C4-2B (cell line): ENCODE results near the gene FOXJ1.
A peak's percentile ranks its signal among the peaks of the same experiment; 100 is the strongest.

Source experiments
- H3K27ac ChIP-seq: fragments of 450-650 bp; 2 replicates; pipeline ENCODE4 v1.5.1; 2017
- CTCF ChIP-seq: fragments of 450-650 bp; conservative IDR thresholded peaks from 2 replicates; pipeline ENCODE4 v1.5.1; 2017; ENCODE audit warnings: mild to moderate bottlenecking
- ZFX ChIP-seq: fragments of 450-650 bp; IDR thresholded peaks from 2 replicates; pipeline ENCODE4 v1.6.1; 2017

FOXJ1 gene

GRCh38 chr17:76119409-76120371, 21.4 kb downstream of the FOXJ1 start:
- H3K27ac ChIP-seq = no peak overlapping the region
- TF ChIP-seq CTCF (no peak), ZFX (no peak)

GRCh38 chr17:76115138-76115754, 25.8 kb downstream of the FOXJ1 start:
- no peak for TF ChIP-seq ZFX
- TF ChIP-seq CTCF = no peak
- H3K27ac ChIP-seq = no peak overlapping the region

- no peak overlapping the region for H3K27ac ChIP-seq
- TF ChIP-seq CTCF (no peak), ZFX (no peak)
These were observed 29.1 kb downstream of the FOXJ1 start for GRCh38 chr17:76111956-76112355.

- H3K27ac ChIP-seq = no peak overlapping the region
- TF ChIP-seq ZFX = no peak
- TF ChIP-seq CTCF = no peak; the same call in 1 of the 2 replicates
These were observed 33.5 kb downstream of the FOXJ1 start for GRCh38 chr17:76107509-76107908.

- TF ChIP-seq CTCF = no peak
- TF ChIP-seq ZFX = no peak
These were observed 34.3 kb downstream of the FOXJ1 start for GRCh38 chr17:76106703-76107102.

GRCh38 chr17:76104896-76105231, 36.2 kb downstream of the FOXJ1 start:
- TF ChIP-seq CTCF = no peak
- no peak for TF ChIP-seq ZFX
- H3K27ac ChIP-seq = no peak overlapping the region

More at GRCh38 chr17:76106703-76107102, 34.3 kb downstream of the FOXJ1 start:
- no peak overlapping the region for H3K27ac ChIP-seq

GRCh38 chr17:76104140-76104895, 36.7 kb downstream of the FOXJ1 start:
- peak overlapping the region; percentile 84 for H3K27ac ChIP-seq
- no peak for TF ChIP-seq CTCF
- no peak for TF ChIP-seq ZFX
